ENCODE measurements around the gene EIF4EBP2.

Gene EIF4EBP2

DNA sequence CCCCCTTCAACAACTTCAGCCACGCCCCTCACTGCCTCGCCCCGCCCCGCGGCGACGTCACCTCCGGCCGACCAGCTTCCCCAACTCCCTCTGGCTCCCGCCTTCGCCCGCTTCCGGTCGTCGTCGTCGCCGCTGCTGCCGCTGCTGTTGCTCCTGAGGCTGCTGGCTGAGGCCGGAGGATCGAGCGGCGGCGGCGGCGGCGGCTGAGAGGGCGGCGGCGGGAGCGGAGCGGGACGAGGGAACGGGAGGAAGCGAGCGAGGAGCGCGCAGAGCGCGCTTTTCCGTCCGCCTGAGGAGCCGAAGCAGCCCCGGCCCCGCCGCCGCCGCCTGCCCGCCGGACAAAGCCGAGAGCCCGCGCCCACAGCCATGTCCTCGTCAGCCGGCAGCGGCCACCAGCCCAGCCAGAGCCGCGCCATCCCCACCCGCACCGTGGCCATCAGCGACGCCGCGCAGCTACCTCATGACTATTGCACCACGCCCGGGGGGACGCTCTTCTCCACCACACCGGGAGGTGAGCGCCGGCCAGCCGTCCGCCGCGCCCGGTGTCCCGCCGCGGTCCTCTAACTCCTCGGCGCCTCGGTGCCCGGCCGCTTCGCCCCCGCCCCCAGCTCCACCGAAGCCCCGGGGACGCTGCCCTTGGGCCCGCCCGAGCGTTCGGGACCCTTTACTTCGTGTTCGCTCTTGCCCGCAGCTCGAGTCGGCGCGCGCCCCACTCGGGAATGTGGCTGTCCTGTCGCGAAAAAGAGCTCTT is at the start of gene EIF4EBP2:
Gene EIF4EBP2, plus strand, starts transcription at position 110 of the 751 bp plus-strand sequence. Its CDS starts 257 bp downstream, at position 367.
- DNase-seq (ENCODE audit: low read depth in 3 of 3, low spot score in 1 of 3), result peak; percentile 87 to 100 (median 98)

DNA sequence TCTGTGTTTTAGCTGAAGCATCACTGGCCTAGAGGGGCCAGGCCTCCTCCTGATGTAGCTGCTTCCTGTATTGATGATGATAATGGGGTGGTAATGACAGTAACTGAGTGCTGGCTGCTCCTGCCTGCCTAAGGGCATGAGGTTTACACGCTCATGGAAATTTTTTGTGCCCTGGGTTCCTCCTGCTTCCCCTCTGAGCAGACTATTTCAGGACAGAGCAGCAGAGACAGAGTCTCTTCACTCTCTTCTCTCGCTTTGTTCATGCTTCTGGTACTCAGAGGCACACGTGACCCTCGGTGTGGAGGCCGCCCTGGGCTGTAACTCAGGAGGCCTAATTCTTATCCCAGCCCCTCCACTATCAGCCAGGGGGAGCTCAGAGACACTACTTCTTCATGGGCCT is 49.4 kb upstream of the EIF4EBP2 start:
- DNase-seq (ENCODE audit: low read depth in 3 of 3, low spot score in 1 of 3), result no peak

DNA sequence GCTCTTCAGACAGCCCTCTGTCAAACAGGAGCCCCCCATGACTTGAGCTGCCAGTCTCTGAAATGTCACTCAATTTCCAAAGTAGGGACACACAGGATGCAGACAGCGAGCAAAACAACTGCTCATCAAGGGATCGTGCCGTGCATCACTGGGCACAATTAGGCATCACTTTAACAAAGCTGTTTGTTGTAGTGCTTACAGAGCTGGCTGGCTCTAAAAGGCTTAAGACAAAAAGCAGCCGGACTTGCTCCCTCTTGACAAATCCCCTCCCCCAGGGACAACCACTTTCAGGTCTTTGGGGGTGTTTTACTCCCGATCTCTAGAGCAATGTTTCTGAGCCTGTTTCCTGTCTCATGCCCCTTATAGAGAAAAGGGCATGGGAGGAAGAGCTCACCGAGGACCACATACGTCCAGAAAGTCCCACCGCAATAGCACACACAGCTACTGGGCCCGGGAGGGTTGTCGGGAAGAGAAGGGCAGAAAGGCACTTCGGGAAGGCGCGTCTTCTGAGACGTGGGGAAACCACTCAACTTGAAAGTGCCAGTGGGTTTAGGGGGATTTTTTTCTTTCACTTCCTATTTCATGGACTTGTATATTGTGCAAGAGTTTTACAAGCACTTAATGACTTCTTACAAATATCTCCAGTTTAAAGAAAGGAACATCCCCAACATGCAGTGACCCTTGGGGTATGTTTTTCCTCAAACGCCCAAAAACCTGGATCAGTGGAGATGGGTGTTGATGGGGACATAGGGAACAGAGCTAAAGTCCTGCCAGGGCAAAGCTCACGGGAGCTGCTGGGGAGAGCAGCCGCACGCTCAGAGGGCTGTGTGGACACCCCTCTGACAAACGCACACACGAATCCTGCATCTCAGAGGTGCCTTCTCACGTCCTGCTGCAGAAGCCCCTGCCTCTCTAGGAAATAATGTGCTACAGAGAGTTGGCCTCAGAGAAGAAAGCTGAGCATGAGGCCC is 48.6 kb upstream of the EIF4EBP2 start:
- DNase-seq (ENCODE audit: low read depth in 3 of 3, low spot score in 1 of 3), result no peak

GRCh38 chr10:70357565-70357964 is 46.4 kb upstream of the EIF4EBP2 start:
- DNase-seq (ENCODE audit: low read depth in 3 of 3, low spot score in 1 of 3), result no peak

- DNase-seq (ENCODE audit: low read depth in 3 of 3, low spot score in 1 of 3), result no peak
Measured at GRCh38 chr10:70358446-70358845, 45.5 kb upstream of the EIF4EBP2 start.

DNA sequence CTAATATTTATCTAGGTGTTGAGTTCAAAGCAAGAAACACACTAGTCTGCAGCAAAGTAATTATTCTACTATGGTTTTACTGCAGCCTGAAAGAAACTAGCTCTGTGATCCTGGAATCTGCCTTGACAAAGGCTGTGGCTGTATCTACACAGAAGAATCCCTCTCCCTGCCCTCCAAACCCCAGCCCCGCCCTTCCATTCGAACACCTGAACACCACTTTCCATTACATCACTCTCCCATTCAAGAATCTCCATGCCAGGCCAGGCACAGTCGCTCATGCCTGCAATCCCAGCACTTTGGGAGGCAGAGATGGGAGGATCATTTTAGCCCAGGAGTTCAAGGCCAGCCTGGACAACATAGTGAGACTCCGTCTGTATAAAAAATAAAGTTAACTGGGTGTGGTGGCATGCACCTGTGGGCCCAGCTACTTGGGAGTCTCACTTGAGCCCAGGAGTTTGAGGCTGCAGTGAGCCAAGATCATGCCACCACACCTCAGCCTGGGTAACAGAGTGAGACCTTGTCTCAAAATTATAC is 44.9 kb upstream of the EIF4EBP2 start:
- DNase-seq (ENCODE audit: low read depth in 3 of 3, low spot score in 1 of 3), result no peak

GRCh38 chr10:70360215-70360614 is 43.7 kb upstream of the EIF4EBP2 start:
- no peak for DNase-seq (ENCODE audit: low read depth in 3 of 3, low spot score in 1 of 3)

GRCh38 chr10:70362328-70362727 is 41.6 kb upstream of the EIF4EBP2 start:
- no peak for DNase-seq (ENCODE audit: low read depth in 3 of 3, low spot score in 1 of 3)

DNA sequence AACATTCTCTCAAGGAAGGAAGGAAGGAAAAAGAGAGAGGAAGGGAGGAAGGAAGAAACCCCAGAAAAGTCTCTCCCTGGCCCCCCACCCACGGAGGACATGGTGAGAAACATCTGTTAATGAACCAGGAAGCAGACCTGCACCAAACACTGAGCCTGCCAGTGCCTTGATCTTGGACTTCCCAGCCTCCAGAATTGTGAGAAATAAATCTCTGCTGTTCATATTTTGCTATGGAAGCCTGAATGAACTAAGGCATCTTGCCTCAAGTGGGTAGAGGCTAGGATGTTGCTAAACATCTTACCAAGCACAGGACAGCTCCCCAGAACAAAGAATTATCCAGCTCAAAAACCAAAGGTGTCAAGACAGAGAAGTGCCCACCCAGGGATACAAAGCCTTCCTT is 40.7 kb upstream of the EIF4EBP2 start:
- no peak for DNase-seq (ENCODE audit: low read depth in 3 of 3, low spot score in 1 of 3)

DNA sequence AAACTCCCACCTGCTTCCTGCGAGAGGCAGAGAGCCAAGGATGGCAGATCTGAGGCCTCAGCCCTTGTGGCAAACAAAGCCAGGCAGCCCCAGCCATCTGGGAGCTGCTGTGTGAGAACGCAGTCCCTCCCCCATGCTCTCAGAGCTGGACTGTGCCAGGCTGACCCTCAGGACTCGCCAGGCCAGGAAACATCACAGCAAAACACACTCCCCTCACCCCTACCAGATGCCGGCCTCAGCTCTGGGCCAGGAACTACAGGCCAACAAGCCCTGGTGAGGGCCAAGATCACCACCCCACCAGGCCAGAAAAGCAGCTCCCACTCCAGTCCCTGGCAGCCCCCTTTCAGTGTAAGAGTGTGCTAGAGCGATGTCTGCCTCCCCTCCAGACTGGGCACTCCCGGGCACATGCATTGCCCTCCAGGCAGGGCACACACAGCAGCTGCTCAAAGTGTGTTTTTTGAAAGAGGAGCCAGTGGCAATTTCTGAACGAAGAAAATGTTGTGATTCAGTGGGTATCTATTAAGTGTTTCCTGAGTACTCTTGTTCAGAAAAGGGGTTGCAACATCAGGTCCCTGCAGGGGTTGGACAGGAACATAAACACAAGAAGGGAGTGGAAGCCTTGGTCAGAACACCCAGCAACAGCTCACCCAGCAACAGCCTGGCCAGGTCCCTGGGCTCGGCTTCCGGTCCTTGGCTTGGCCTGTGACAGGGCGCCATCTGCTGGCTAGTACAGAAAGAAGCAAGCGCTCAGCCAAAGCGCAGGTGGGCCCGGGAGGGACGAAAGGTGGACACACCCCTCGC is 39.8 kb upstream of the EIF4EBP2 start:
- DNase-seq (ENCODE audit: low read depth in 3 of 3, low spot score in 1 of 3), result peak; percentile 56 to 74 (median 67)

GRCh38 chr10:70364772-70365091 is 39.2 kb upstream of the EIF4EBP2 start:
- no peak for DNase-seq (ENCODE audit: low read depth in 3 of 3, low spot score in 1 of 3)

DNA sequence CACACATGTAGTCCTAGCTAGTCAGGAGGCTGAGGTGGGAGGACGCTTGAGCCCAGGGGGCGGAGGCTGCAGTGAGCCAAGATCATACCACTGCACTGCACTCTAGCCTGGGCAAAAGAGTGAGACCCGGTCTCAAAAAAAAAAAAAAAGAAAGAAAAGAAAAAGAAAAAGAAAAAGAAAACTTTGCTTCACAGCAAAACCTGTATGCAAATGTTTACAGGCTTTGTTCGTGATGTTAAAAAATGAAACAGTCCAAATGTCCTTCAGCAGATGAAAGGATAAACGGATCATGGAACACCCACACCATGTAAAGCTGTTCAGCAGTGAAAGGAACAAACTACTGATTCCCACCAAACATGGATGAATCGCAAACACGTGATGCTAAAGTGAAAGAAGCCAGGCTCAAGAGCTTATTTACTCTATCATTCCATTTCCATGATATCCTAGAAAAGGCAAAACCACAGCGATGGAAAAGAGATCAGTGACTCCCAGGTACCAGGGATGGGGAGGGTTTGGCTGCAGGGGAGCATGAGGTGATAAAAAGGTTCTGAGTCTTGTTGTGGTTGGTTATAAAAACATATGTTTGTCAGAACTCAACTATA is 36.6 kb upstream of the EIF4EBP2 start:
- DNase-seq (ENCODE audit: low read depth in 3 of 3, low spot score in 1 of 3), result no peak

DNA sequence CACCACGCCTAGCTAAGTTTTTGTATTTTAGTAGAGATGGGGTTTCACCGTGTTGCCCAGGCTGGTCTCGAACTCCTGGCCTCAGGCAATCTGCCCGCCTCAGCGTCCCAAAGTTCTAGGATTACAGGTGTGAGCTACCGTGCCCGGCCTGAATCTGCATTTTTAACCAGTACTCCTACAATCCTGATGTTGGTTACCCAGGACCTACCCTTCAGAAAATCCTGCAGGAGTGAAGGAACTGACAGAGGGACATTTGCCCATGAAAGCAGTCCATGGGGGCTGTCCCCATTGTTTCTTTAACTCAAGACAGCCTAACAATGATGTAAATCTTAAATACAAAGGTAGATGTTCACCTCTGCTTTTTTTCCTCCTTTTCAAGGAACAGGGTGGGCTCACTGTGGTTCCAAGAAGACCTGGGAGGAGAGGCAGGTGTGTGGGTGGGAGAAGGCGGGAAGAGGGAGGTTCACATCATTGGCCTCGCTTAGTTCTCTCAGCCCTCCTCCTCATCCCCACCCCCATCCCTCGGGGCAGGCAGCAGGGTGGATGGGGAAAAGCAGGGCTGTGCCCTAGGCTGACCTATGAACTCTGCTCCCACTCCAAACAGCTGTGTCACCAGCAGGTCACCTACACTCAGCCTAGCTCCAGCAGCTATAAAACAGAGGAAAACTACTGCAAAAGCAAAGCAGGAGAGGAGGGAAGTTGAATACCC is 35.0 kb upstream of the EIF4EBP2 start:
- DNase-seq (ENCODE audit: low read depth in 3 of 3, low spot score in 1 of 3), result no peak

GRCh38 chr10:70369498-70370018 is 34.4 kb upstream of the EIF4EBP2 start:
- no peak for DNase-seq (ENCODE audit: low read depth in 3 of 3, low spot score in 1 of 3)

GRCh38 chr10:70370766-70371165 is 33.2 kb upstream of the EIF4EBP2 start:
- DNase-seq (ENCODE audit: low read depth in 3 of 3, low spot score in 1 of 3), result no peak

GRCh38 chr10:70371846-70372245 is 32.1 kb upstream of the EIF4EBP2 start:
- DNase-seq (ENCODE audit: low read depth in 3 of 3, low spot score in 1 of 3), result no peak

DNA sequence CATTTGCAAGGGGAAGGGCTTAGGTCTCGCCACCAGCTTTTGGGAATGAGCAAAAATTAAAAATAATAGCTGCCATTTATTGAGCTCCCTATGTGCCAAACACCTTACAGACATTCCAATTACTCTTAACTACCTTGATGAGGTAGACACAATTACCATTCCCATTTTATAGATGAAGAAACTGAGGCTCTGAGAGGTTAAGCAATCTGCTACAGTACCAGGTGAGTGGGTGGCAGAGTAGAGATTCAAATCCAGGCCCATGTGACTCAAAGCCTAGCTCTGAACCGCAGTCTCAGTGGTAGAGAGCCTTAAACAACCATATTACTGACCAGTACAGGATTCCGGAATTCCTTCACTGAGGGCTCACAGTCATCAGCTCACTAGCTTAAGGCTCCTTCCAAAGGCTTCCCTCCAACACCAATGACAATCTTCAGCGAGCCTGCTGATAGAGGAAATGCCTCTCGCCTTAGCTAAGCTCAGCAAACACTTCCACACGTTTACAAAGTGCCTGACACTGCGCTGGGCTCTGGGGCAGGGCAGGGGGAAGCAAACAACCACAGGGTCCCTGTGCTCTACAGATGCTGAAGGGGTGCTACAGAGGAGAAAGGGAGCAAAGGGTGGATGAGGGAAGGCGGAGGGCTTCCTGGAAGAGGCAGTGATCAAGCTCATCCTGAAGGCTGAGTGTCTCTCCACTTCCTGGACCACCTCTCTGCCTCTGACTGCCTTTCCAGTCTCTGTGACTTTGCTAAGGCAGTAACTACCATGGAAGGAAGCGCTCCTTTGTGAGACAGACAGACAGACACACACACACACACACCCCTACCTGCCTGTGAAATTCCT is 28.9 kb upstream of the EIF4EBP2 start:
- no peak for DNase-seq (ENCODE audit: low read depth in 3 of 3, low spot score in 1 of 3)

DNA sequence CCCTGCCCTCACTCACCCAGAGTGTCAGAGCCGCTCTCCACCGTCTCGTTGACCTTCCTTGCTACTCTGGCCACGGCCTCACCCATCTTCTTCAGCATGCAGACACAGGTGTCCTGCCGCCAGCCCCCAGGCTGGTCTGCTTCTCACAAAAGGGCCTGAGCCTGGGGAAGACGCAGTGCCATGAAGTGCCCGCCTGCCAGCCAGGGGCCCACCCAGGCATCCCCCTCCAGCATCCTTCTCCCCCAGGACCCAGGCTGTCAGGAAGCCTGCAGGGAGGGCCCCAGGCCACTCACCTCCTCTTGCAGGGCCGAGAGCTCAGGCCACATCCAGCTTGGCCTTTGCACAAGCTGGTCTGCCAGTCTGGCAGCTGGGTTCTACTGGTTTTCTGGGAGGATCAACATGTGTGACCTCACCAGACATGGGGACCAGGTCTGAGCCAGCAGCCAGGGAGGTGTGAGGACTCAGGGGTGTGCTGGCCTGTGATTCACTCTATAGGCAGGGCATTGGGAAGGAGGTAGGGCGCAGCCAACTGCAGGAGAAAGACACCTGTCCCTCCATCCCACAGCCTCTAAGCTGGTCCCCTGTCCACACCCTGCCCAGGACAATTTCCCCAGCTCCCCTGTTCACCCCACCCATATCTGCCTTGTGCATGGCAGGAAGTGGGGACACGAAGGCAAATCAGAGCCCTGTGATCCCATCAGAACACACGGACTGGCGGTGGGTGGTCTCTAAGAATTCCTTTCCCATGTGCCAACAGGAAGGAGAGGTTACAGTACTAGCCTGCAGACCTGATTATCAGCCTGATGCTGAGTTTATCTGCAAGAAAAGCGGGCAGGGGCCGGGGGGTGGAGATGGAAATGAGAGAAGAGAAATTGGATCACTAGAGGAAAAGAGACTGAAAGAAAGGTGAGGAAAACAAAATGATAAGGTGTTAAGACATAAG is 27.2 kb upstream of the EIF4EBP2 start:
- DNase-seq (ENCODE audit: low read depth in 3 of 3, low spot score in 1 of 3), result no peak
